Effector memory CD8-positive, alpha-beta T cell (primary cell): ENCODE results near the gene PLCH2.

Experiments used
- ATAC-seq: fragments of 150-1000 bp; cut with Tn5 transposase; replicated peaks from 2 replicates; pipeline ENCODE4 v1.10.0; 2021; ENCODE audit warnings: mild to moderate bottlenecking, moderate library complexity
- DNase-seq, 3 experiments: peaks; one replicate each; pipeline ENCODE4 v3.0.0; 2021
- H3K27ac Mint-ChIP-seq, 2 donors: one replicate each; pipeline ENCODE4 v1.8.0; 2022; ENCODE audit warnings: mild to moderate bottlenecking in 2 of 2, mixed read lengths in 2 of 2, moderate library complexity in 2 of 2
- H3K27me3 Mint-ChIP-seq, 2 donors: one replicate each; pipeline ENCODE4 v1.8.0; 2022; ENCODE audit warnings: mixed read lengths in 2 of 2
- H3K36me3 Mint-ChIP-seq: one replicate; pipeline ENCODE4 v1.8.0; 2022; ENCODE audit warnings: mild to moderate bottlenecking, moderate library complexity, mixed read lengths; ENCODE audit not compliant: insufficient read depth
- H3K4me1 Mint-ChIP-seq, 2 donors: one replicate each; pipeline ENCODE4 v1.8.0; 2022; ENCODE audit warnings: low read depth in 2 of 2, mixed read lengths in 2 of 2
- H3K4me3 Mint-ChIP-seq, 2 donors: one replicate each; pipeline ENCODE4 v1.8.0; 2022; ENCODE audit warnings: mild to moderate bottlenecking in 2 of 2, mixed read lengths in 2 of 2, moderate library complexity in 2 of 2
- H3K9me3 Mint-ChIP-seq, 2 donors: one replicate each; pipeline ENCODE4 v1.8.0; 2022; ENCODE audit warnings: mixed read lengths in 2 of 2

PLCH2 gene

DNA sequence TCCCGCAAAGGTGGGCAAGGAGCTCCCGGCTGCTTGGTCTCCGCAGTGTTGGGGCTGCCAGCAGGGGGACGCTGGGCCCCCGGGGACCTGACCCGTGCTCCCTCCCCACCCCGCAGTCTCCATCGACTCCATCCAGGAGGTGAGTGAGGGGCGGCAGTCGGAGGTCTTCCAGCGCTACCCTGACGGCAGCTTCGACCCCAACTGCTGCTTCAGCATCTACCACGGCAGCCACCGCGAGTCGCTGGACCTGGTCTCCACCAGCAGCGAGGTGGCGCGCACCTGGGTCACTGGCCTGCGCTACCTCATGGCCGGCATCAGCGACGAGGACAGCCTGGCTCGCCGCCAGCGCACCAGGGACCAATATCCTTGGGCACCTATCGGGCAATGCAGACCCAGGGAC is 3.5 kb downstream of the PLCH2 start:
- H3K4me1 Mint-ChIP-seq: peaks cover 4 to 6% of the 10 kb centered on the region in 2 donors
- DNase-seq (no peak), ATAC-seq (no peak)
- no peaks in the 10 kb centered on the region for H3K27me3 Mint-ChIP-seq
- no peak overlapping the region for H3K27ac Mint-ChIP-seq
- H3K9me3 Mint-ChIP-seq: no peaks in the 10 kb centered on the region
- no peak overlapping the region for H3K4me3 Mint-ChIP-seq
- no peaks in the 10 kb centered on the region for H3K36me3 Mint-ChIP-seq

DNA sequence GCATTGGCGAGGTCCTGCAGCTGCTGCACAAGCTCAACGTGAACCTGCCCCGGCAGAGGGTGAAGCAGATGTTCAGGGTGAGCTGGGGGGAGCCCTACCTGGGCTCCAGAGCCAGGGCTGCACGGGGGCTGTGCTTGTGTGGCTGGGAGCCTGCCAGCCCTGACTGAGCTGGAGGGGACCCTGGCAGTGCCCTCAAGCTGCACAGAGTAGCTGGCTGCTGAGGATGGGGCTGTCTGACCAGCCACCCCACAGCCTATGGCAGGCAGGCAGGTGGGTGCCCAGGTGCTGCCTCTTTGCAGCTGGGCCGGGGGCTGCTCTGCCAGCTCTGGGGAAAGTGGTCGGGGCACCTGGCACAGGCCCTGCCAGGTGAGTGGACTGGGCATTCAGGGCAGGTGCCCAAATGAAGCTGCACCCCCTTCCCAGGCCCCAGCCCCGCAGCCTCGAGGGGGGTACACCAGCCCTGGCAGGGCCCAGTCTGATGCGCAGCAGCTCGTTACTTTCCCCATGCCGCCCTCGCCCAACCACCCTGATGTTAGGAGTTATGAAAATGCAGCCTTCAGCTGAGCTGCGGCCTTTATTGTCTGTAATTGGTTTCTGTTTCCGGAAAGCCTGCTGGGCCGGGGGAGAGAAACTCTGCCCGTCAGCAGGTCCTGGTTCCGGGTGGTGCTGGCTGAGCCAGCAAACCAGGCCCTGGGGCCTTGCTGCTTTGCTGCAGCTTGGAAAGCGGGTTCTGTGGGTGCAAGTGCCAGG is 4.3 kb downstream of the PLCH2 start:
- ATAC-seq (no peak), DNase-seq (no peak)
- Mint-ChIP-seq H3K27me3 (no peaks in the 10 kb centered on the region), H3K4me3 (no peak overlapping the region), H3K27ac (no peak overlapping the region), H3K4me1 (peaks cover 4 to 6% of the 10 kb centered on the region in 2 donors), H3K9me3 (no peaks in the 10 kb centered on the region), H3K36me3 (no peaks in the 10 kb centered on the region)

DNA sequence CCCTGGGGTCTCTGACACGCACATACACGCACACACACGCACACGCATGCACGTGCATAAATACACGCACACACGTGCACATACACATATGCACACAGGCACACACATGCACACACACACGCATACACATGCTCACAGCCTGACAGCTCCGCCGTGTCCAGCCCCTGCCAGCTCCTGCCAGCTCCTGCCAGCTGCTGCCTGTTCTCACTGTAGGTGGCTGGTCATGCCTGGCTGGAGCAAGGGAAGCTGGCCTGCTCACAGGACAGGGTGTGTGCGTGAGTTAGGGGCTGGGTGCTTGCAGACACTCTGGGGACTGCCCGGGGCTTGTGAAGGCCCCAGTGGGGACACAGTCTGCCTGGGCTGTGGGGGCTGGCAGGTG is 4.9 kb downstream of the PLCH2 start:
- Mint-ChIP-seq H3K27me3 (no peaks in the 10 kb centered on the region), H3K36me3 (no peaks in the 10 kb centered on the region), H3K4me1 (peaks cover 4 to 6% of the 10 kb centered on the region in 2 donors), H3K4me3 (no peak overlapping the region), H3K27ac (no peak overlapping the region), H3K9me3 (no peaks in the 10 kb centered on the region)
- DNase-seq (no peak), ATAC-seq (no peak)

DNA sequence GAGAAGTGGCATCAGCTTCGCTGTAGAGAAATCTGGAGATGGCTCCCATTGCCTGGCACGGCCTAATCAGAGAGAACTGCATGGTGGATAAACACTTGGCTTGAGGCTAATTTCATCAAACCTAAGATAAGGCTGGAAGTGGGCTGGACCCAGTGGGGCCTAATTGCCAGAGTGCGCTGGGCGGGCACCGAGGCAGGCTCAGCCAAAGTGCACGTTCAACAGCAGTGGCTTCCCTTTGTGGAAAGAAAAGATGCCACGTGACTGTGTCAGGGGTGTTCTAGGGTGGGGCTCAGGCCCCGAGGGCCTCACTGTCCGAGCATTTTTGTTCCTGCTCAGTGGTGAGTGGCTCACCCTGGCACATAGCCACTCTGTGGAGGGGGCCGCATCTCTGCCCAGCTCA is 5.8 kb downstream of the PLCH2 start:
- H3K4me1 Mint-ChIP-seq: peaks cover 4 to 6% of the 10 kb centered on the region in 2 donors
- no peak overlapping the region for H3K4me3 Mint-ChIP-seq
- DNase-seq: no peak
- no peak overlapping the region for H3K27ac Mint-ChIP-seq
- no peaks in the 10 kb centered on the region for H3K27me3 Mint-ChIP-seq
- H3K36me3 Mint-ChIP-seq: no peaks in the 10 kb centered on the region
- ATAC-seq: no peak
- H3K9me3 Mint-ChIP-seq: no peaks in the 10 kb centered on the region

DNA sequence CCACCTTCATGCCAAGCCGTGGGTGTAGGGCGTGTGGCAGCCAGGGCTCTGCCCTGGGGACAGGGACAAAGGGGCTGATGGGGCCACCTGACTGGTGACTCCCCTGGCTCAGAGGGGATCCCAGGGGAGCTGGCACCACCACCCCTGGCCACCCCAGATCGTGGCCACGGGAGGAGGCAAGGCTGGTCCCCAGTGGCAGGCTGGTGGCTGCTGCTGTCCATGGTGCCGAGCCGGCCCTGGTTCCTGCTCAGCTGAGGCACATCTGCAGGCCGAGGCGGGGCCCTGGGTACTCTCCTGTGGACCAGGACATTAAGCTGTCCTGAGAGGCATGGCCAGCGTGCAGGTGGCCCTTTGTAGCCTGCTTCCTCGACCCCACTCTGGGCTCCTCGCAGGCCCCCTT is 6.5 kb downstream of the PLCH2 start:
- ATAC-seq: no peak
- DNase-seq: no peak
- Mint-ChIP-seq H3K36me3 (no peaks in the 10 kb centered on the region), H3K9me3 (peaks cover 0 to under 1% of the 10 kb centered on the region in 2 donors), H3K4me3 (no peak overlapping the region), H3K4me1 (peaks cover 4 to 6% of the 10 kb centered on the region in 2 donors), H3K27me3 (no peaks in the 10 kb centered on the region), H3K27ac (no peak overlapping the region)

DNA sequence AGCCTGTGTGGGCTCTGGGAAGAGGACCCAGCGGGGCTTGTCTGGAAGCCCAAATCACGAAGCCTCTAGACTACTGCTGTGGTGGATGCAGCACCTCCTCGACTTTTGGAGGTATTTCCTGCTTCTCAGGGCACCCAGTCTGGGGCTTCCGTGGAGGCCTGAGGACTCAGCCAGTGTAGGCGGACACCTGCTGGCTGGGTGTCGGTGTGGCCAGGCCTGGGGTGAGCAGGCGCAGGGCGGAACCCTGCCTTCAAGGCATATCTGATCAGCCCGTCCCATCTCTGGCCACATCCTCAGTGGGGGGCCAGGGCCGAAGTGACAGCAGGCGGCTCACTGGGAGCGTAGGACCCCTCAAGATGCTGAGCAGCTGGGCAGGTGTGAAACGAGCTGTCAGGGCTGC is 6.9 kb downstream of the PLCH2 start:
- Mint-ChIP-seq H3K36me3 (no peaks in the 10 kb centered on the region), H3K27ac (no peak overlapping the region), H3K9me3 (peaks cover 0 to 4% of the 10 kb centered on the region in 2 donors), H3K4me3 (no peak overlapping the region), H3K4me1 (peaks cover 4 to 6% of the 10 kb centered on the region in 2 donors), H3K27me3 (no peaks in the 10 kb centered on the region)
- no peak for ATAC-seq
- no peak for DNase-seq

DNA sequence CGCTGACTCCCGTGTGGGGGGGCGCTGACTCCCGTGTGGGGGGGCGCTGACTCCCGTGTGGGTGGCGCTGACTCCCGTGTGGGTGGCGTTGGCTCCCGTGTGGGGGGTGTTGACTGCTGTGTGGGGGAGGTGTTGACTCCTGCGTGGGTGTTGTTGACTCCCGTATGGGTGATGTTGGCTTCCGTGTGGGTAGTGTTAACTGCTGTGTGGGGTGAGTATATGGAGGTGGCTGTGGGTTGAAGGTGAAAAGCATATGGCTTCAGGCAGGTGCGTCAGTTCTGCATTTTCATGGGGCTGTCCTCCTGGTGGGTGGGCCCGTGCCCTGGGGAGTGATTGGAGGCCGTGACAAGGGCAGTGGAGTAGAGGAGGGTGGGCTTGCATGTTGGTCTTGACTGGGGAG is 7.9 kb downstream of the PLCH2 start:
- Mint-ChIP-seq H3K36me3 (no peaks in the 10 kb centered on the region), H3K27me3 (no peaks in the 10 kb centered on the region), H3K27ac (peak overlapping the region in 1 of 2 donors; percentile 5), H3K4me3 (peak overlapping the region in 1 of 2 donors; percentile 21), H3K4me1 (peaks cover 4 to 6% of the 10 kb centered on the region in 2 donors), H3K9me3 (peaks cover 0 to 14% of the 10 kb centered on the region in 2 donors)
- DNase-seq: no peak
- ATAC-seq: peak; percentile 66

DNA sequence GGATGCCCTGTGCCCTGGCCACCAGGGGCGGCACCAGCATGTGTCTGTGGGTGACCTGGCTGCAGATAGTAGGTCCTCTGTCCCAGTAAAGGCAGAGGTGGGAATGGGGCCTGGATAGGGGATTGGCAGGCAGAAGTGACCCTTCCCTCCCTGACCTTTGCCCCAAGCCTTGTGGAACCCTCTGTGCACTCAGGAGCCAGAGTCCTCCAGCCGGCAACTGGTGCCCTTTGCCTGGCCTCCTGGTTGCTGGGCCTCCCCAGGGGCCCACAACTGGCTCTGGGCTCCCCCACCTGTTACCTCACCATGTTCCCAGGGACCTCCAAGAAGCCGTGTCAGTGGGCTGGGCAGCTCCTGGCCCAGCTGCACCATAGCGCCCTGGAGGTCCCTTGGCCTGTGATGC is 10.0 kb downstream of the PLCH2 start:
- no peaks in the 10 kb centered on the region for H3K27me3 Mint-ChIP-seq
- H3K4me3 Mint-ChIP-seq: no peak overlapping the region
- H3K4me1 Mint-ChIP-seq: peaks cover 4 to 6% of the 10 kb centered on the region in 2 donors
- peaks cover 0 to 16% of the 10 kb centered on the region in 2 donors for H3K9me3 Mint-ChIP-seq
- no peak for DNase-seq
- ATAC-seq: no peak
- H3K27ac Mint-ChIP-seq: no peak overlapping the region
- H3K36me3 Mint-ChIP-seq: no peaks in the 10 kb centered on the region

DNA sequence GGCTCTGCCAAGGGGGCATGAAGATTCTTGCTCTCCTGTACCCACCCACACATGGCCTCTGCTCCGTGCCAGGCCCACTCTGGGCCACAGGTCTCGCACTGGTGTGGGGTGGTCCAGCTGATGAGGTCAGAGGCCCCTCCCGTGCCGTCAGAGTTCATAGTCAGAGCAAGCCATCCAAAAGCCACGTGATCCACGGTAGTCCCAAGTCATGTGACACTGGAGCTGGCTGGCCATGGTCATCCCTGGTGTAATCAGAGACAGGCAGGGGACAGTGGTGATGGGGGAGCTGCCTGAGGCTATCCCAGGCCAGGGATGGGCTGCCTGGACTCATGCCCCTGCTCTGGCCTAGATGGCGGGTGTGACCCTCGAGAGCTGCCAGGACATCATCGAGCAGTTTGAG is 10.5 kb downstream of the PLCH2 start:
- no peak for ATAC-seq
- no peak for DNase-seq
- H3K9me3 Mint-ChIP-seq: peaks cover 0 to 16% of the 10 kb centered on the region in 2 donors
- no peak overlapping the region for H3K27ac Mint-ChIP-seq
- no peaks in the 10 kb centered on the region for H3K36me3 Mint-ChIP-seq
- no peak overlapping the region for H3K4me3 Mint-ChIP-seq
- H3K27me3 Mint-ChIP-seq: no peaks in the 10 kb centered on the region
- peaks cover 4 to 6% of the 10 kb centered on the region in 2 donors for H3K4me1 Mint-ChIP-seq

DNA sequence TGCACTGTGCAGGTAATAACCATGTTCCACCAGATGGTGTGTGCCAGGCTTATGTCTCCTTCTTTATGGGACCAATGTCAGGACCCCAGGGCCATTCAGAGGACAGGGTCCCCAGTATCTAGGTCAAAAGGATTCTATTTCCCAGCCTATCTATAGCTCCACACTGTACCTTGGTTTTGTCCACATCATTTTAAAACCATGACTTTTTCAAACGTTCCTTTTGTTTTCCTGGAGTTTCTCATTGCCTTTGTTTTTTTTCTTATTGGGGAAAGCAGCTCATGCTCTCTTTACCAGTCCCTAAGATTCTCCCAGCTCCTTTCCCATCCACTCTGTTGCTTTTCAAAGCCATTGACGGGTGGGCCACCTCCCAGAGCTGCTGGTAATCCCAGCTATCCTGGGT is 12.6 kb downstream of the PLCH2 start:
- no peaks in the 10 kb centered on the region for H3K27me3 Mint-ChIP-seq
- no peak for DNase-seq
- H3K4me1 Mint-ChIP-seq: peaks cover 10 to 14% of the 10 kb centered on the region in 2 donors
- H3K9me3 Mint-ChIP-seq: peaks cover 0 to 16% of the 10 kb centered on the region in 2 donors
- H3K27ac Mint-ChIP-seq: peak overlapping the region in 1 of 2 donors; percentile 58
- no peak overlapping the region for H3K4me3 Mint-ChIP-seq
- peaks cover 3% of the 10 kb centered on the region for H3K36me3 Mint-ChIP-seq
- no peak for ATAC-seq

DNA sequence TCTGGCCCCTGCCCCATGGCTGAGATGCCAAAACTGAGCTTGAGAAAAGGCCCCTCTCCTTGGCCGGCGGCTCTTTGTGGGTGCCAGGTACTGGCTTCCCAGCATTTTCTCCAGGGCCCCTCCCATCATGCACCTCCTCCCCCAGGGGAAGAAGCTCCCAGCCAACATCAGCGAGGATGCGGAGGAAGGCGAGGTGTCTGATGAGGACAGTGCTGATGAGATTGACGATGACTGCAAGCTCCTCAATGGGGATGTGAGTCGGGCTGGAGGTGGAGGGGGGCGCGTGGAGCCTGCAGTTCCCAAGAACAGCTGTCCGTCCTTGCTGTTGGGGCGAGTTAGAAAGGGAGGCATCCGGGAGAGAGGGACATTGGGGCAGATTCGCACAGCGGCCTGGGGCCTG is 13.5 kb downstream of the PLCH2 start:
- Mint-ChIP-seq H3K4me1 (peaks cover 13 to 14% of the 10 kb centered on the region in 2 donors), H3K9me3 (peaks cover 0 to 16% of the 10 kb centered on the region in 2 donors), H3K27me3 (no peaks in the 10 kb centered on the region), H3K27ac (no peak overlapping the region), H3K36me3 (peaks cover 3% of the 10 kb centered on the region), H3K4me3 (no peak overlapping the region)
- ATAC-seq (no peak), DNase-seq (no peak)

DNA sequence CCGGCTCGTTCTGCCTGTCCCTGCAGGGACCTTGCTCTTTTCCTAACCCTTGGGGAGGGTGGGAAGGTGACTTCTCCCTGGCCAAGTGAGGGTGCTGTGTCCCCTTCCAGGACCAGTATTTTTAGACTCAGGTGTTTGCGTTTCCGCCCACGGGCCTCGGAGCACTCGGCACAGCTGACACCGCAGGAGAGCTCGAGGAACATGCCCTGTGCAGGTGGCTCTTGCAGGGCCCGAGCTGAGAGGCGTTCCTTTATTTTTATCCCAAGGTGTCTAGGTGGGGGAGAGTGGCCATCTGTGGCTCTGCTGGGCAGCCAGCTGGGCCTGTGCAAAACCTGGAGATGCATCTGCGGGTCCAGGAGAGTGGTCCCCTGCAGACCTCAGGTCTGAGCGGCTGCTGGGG is 16.0 kb downstream of the PLCH2 start:
- H3K9me3 Mint-ChIP-seq: peaks cover 0 to 16% of the 10 kb centered on the region in 2 donors
- no peak for DNase-seq

DNA sequence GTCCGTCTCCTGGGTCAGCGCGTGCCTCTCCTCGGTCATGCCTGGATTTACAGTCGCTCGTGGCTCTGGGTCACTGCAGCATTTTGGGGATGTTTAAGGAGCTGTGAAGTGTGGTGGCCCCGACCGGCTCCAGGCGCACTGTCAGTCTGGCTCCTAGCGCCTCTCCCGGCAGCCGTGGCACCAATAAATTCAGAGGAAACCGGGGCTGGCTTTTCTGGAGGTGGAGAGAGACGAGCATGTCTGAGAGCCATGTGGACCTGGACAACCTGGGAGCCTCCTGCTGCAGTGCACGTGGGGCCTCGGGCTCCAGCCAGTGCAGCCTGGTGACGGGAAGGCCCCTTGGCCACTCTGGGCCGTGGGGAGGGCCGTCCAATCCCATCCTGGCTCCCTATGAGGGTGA is 17.1 kb downstream of the PLCH2 start:
- Mint-ChIP-seq H3K27ac (peak overlapping the region; percentile 70 to 85), H3K4me1 (peaks cover 28 to 30% of the 10 kb centered on the region in 2 donors), H3K4me3 (peak overlapping the region; percentile 11 to 74), H3K27me3 (no peaks in the 10 kb centered on the region), H3K9me3 (peaks cover 0 to 10% of the 10 kb centered on the region in 2 donors), H3K36me3 (peaks cover 3% of the 10 kb centered on the region)
- DNase-seq (no peak), ATAC-seq (no peak)

More for the DNA sequence above, 16.0 kb downstream of the PLCH2 start:
- H3K27ac Mint-ChIP-seq: no peak overlapping the region
- no peak overlapping the region for H3K4me3 Mint-ChIP-seq
- peaks cover 26 to 28% of the 10 kb centered on the region in 2 donors for H3K4me1 Mint-ChIP-seq
- no peaks in the 10 kb centered on the region for H3K27me3 Mint-ChIP-seq
- H3K36me3 Mint-ChIP-seq: peaks cover 3% of the 10 kb centered on the region
- ATAC-seq: no peak

DNA sequence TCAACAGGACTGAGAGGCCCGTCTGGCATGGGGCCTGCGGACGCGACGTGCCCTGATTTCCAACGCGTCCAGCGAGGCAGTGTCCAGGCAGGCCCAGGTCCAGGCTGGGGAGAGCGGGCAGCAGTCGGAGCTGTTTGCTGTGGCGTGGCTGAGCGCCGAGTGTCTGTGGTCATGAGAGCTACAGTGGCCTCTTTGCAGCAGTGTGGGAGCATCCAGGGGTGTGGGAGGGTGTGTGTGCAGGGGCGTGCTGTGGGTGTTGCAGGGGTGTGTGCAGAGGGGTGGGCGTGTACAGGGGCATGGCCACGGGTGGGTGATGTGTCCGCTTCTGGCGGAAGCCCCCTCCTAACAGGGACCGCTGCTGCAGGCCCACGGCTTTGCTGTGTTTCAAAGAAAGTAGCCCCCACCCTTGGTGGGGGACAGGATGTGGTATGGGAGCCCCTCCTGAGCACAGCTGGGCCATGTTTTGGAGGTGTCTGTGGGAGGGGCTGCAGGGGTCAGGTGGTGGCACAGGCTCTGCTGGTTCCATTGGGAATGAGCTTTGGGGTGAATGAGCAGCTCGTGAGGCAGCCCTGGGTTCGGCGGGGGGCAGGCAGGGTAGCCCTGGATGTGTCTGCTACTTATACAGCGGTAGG is 17.7 kb downstream of the PLCH2 start:
- ATAC-seq (peak; percentile 64), DNase-seq (peak; percentile 12 to 26 (median 25))
- Mint-ChIP-seq H3K4me1 (peaks cover 28 to 30% of the 10 kb centered on the region in 2 donors), H3K36me3 (peaks cover 3% of the 10 kb centered on the region), H3K27me3 (no peaks in the 10 kb centered on the region), H3K9me3 (peaks cover 0 to 4% of the 10 kb centered on the region in 2 donors), H3K27ac (peak overlapping the region; percentile 70 to 85), H3K4me3 (peak overlapping the region; percentile 62 to 74)
